Panc1 (cell line): Measurements from ENCODE around the gene HAUS8.

Experiments used
- CTCF ChIP-seq: fragments of 450-650 bp; IDR thresholded peaks from 2 replicates; pipeline ENCODE4 v1.5.1; 2017; ENCODE audit warnings: mild to moderate bottlenecking
- TF ChIP-seq, protein P1 (sequence below), 2 experiments: IDR thresholded peaks; 2 replicates each; pipeline ENCODE4 v1.6.1; 2011 to 2012; ENCODE audit warnings: low read depth in 2 of 2, control low read depth in 1 of 2, low read length in 1 of 2, mild to moderate bottlenecking in 1 of 2, moderate library complexity in 1 of 2; ENCODE audit not compliant: insufficient read depth in 1 of 2

DNA sequence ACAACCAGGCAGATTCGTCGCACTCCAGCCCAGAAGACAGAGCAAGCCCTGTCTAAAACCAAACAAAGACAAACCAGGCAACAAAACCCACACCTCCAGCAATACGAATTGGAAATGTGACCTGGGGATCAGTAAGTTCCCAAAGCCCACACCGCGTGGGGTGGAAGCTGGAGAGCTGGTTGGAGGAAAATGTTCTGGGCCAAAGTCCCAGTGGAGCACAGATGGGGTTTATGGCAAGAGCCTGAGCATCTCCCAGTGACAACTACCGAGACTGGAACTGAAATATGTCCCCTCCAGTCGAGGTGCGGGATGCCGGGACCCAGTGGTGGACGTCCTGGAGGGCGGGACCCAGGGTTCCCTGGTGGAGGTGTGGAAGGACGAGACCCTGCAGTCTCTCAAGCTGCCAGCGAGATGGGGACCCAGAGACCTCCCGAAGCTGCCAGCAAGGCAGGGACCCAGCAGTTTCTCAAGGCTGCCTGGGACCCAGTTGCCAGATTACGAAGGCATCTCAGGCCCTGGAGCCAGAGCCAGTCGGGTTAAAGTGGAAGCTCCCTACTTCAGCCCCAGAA is 26.3 kb downstream of the HAUS8 start:
- TF ChIP-seq CTCF, result no peak
- TF ChIP-seq, protein P1, sequence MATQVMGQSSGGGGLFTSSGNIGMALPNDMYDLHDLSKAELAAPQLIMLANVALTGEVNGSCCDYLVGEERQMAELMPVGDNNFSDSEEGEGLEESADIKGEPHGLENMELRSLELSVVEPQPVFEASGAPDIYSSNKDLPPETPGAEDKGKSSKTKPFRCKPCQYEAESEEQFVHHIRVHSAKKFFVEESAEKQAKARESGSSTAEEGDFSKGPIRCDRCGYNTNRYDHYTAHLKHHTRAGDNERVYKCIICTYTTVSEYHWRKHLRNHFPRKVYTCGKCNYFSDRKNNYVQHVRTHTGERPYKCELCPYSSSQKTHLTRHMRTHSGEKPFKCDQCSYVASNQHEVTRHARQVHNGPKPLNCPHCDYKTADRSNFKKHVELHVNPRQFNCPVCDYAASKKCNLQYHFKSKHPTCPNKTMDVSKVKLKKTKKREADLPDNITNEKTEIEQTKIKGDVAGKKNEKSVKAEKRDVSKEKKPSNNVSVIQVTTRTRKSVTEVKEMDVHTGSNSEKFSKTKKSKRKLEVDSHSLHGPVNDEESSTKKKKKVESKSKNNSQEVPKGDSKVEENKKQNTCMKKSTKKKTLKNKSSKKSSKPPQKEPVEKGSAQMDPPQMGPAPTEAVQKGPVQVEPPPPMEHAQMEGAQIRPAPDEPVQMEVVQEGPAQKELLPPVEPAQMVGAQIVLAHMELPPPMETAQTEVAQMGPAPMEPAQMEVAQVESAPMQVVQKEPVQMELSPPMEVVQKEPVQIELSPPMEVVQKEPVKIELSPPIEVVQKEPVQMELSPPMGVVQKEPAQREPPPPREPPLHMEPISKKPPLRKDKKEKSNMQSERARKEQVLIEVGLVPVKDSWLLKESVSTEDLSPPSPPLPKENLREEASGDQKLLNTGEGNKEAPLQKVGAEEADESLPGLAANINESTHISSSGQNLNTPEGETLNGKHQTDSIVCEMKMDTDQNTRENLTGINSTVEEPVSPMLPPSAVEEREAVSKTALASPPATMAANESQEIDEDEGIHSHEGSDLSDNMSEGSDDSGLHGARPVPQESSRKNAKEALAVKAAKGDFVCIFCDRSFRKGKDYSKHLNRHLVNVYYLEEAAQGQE (IDR thresholded peaks at IDR 0.05; ENCODE audit: insufficient read depth in 1 of 2, low read depth in 2 of 2, low read length in 1 of 2), result no peak
